ENCODE measurements around the gene B3GNT2.
"Not testable (repeated sequence)": the region's sequence is repeated elsewhere in the genome, so short reads cannot be mapped to it uniquely, and the experiment has no call there.

The B3GNT2 gene

GRCh38 chr2:62194558-62195420 lies 1.1 kb upstream of the B3GNT2 start:
- peak; percentile 23 for DNase-seq (ENCODE audit: low read depth)
- peak overlapping the region; percentile 89 for H3K4me3 ChIP-seq (ENCODE audit: low read depth, low read length)
- no peak for TF ChIP-seq CTCF (conservative IDR thresholded peaks at IDR 0.05; ENCODE audit: low read depth, low read length)

- no peak for DNase-seq (ENCODE audit: low read depth)
- no peak for TF ChIP-seq CTCF (conservative IDR thresholded peaks at IDR 0.05; ENCODE audit: low read depth, low read length)
- H3K4me3 ChIP-seq (ENCODE audit: low read depth, low read length): peak overlapping the region; percentile 89
Measured at GRCh38 chr2:62196278-62196901, 475 bp downstream of the B3GNT2 start.

GRCh38 chr2:62197011-62197924 lies 1.4 kb downstream of the B3GNT2 start:
- no peak for TF ChIP-seq CTCF (conservative IDR thresholded peaks at IDR 0.05; ENCODE audit: low read depth, low read length)
- no peak for DNase-seq (ENCODE audit: low read depth)
- H3K4me3 ChIP-seq (ENCODE audit: low read depth, low read length): peak overlapping the region; percentile 89

GRCh38 chr2:62197925-62198633 lies 2.2 kb downstream of the B3GNT2 start:
- TF ChIP-seq CTCF (conservative IDR thresholded peaks at IDR 0.05; ENCODE audit: low read depth, low read length): no peak
- no peak for DNase-seq (ENCODE audit: low read depth)
- H3K4me3 ChIP-seq (ENCODE audit: low read depth, low read length): peak overlapping the region; percentile 89

GRCh38 chr2:62198854-62199253 lies 2.9 kb downstream of the B3GNT2 start:
- H3K4me3 ChIP-seq (ENCODE audit: low read depth, low read length); DNase-seq (ENCODE audit: low read depth): not testable (repeated sequence)

GRCh38 chr2:62199392-62200125 lies 3.6 kb downstream of the B3GNT2 start:
- TF ChIP-seq CTCF (conservative IDR thresholded peaks at IDR 0.05; ENCODE audit: low read depth, low read length): no peak
- no peak overlapping the region for H3K4me3 ChIP-seq (ENCODE audit: low read depth, low read length)
- peak; percentile 67 for DNase-seq (ENCODE audit: low read depth)

Data from choroid plexus epithelial cell (primary cell).